Stimulated activated CD4-positive, alpha-beta T cell treated with anti-CD3 and anti-CD28 coated beads, TNF-alpha, amount 100 ng/mL, for 1 hour (primary cell): ENCODE measurements around the gene ULBP1.
"Not testable (repeated sequence)": the region's sequence is repeated elsewhere in the genome, so short reads cannot be mapped to it uniquely, and the experiment has no call there.

ENCODE experiments used
- DNase-seq, 3 donors: peaks; one replicate each; pipeline ENCODE4 v3.0.0-alpha.2; 2020; ENCODE audit warnings: low read depth in 3 of 3, low spot score in 1 of 3

ULBP1 gene

GRCh38 chr6:149963462-149964307 is at the start of gene ULBP1:
Gene ULBP1 (plus strand): TSS chr6:149963943. CDS start chr6:149964050, 107 bp downstream.
- DNase-seq: peak in 2 of 3 donors; percentile 25 to 76

GRCh38 chr6:149915970-149916865 is 47.5 kb upstream of the ULBP1 start:
- DNase-seq: no peak

GRCh38 chr6:149917679-149918078 is 46.1 kb upstream of the ULBP1 start:
- DNase-seq: no peak

- DNase-seq: no peak
Observed at GRCh38 chr6:149918151-149918905, 45.4 kb upstream of the ULBP1 start.

GRCh38 chr6:149919126-149919833 is 44.5 kb upstream of the ULBP1 start:
- DNase-seq: not testable (repeated sequence)

- no peak for DNase-seq
Observed at GRCh38 chr6:149919834-149920225, 43.9 kb upstream of the ULBP1 start.

- no peak for DNase-seq
Observed at GRCh38 chr6:149921361-149921760, 42.4 kb upstream of the ULBP1 start.

- DNase-seq: not testable (repeated sequence)
Observed at GRCh38 chr6:149922091-149922490, 41.7 kb upstream of the ULBP1 start.

- DNase-seq: peak; percentile 62 to 65 (median 62)
Observed at GRCh38 chr6:149922642-149923326, 41.0 kb upstream of the ULBP1 start, which contains the start of gene RAET1G. Gene RAET1G (minus strand): TSS chr6:149923121. CDS start chr6:149923010, 111 bp downstream.

GRCh38 chr6:149923327-149923986 is 40.3 kb upstream of the ULBP1 start:
- DNase-seq: no peak

GRCh38 chr6:149924206-149924932 is 39.4 kb upstream of the ULBP1 start:
- no peak for DNase-seq

- no peak for DNase-seq
Observed at GRCh38 chr6:149924933-149925252, 38.9 kb upstream of the ULBP1 start.

- DNase-seq: no peak
Observed at GRCh38 chr6:149925253-149925973, 38.3 kb upstream of the ULBP1 start.

- DNase-seq: peak; percentile 18 to 63 (median 37)
Observed at GRCh38 chr6:149925974-149926777, 37.6 kb upstream of the ULBP1 start.

GRCh38 chr6:149927025-149927424 is 36.7 kb upstream of the ULBP1 start:
- not testable (repeated sequence) for DNase-seq

GRCh38 chr6:149929422-149929821 is 34.3 kb upstream of the ULBP1 start:
- no peak for DNase-seq

- no peak for DNase-seq
Observed at GRCh38 chr6:149931501-149931900, 32.2 kb upstream of the ULBP1 start.
